ENCODE measurements around the gene CLDN11. TPM values are rescaled to one million over a fixed set of nuclear protein-coding genes. Genes with fewer than 3 reads are reported as not detected.

The CLDN11 gene
- total and polyA plus RNA-seq, 2 of the 8 experiments (the other 6 are each of a cell fraction or from before 2014, with no cell fraction given): 4.8 to 12.5 TPM

DNA sequence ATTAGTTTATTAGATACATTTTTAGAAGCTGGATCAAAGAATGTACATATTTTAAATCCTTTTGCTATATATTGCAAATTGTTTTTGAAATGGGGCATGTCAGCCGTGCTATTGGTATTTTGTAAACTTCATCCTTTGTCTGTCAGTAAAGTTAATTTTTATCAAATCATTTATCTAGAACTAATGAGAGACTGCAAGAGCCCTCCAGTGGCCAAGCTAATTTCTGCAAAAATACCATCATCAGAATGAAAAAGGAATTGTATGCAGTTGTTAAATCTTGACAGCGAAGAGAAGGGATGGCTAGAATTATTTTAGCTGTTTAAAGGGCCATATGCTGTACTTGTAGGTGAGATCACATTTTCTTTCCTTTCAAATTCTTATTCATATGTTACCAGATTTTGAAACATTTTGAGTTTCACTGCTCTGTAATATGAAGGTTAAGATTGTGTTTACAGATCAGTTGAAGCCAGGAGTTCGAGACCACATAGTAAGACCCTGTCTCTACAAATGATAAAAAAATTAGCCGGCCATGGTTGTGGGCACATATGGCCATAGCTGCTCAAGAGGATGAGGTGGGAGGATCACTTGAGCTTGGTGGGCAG, 8.1 kb upstream of the CLDN11 start (continued):
- TF ChIP-seq, protein P1, sequence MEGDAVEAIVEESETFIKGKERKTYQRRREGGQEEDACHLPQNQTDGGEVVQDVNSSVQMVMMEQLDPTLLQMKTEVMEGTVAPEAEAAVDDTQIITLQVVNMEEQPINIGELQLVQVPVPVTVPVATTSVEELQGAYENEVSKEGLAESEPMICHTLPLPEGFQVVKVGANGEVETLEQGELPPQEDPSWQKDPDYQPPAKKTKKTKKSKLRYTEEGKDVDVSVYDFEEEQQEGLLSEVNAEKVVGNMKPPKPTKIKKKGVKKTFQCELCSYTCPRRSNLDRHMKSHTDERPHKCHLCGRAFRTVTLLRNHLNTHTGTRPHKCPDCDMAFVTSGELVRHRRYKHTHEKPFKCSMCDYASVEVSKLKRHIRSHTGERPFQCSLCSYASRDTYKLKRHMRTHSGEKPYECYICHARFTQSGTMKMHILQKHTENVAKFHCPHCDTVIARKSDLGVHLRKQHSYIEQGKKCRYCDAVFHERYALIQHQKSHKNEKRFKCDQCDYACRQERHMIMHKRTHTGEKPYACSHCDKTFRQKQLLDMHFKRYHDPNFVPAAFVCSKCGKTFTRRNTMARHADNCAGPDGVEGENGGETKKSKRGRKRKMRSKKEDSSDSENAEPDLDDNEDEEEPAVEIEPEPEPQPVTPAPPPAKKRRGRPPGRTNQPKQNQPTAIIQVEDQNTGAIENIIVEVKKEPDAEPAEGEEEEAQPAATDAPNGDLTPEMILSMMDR (IDR thresholded peaks at IDR 0.05; ENCODE audit: control extremely low read depth in 1 of 3, insufficient read depth in 1 of 3, low read depth in 1 of 3, low read length in 3 of 3): peak in 2 of 3 experiments; percentile 20 to 31; a peak in 2 of 4 replicates
- TF ChIP-seq KDM4A (IDR thresholded peaks at IDR 0.05; ENCODE audit: low read depth, low read length, severe bottlenecking) (no peak), POLR2AphosphoS5 (IDR thresholded peaks at IDR 0.05; ENCODE audit: low read depth, low read length) (no peak), EGR1 (IDR thresholded peaks at IDR 0.05; ENCODE audit: borderline replicate concordance, low read depth, low read length) (no peak), RFX5 (IDR thresholded peaks at IDR 0.05; ENCODE audit: borderline replicate concordance, low read depth, low read length) (no peak), CTBP2 (IDR thresholded peaks at IDR 0.05; ENCODE audit: borderline replicate concordance, insufficient read depth, insufficient read length, low read length) (no peak), RAD21 (IDR thresholded peaks at IDR 0.05 in 1 of 2, conservative IDR thresholded peaks at IDR 0.05 in 1 of 2; ENCODE audit: low read depth in 2 of 2, low read length in 2 of 2) (peak; percentile 48 to 51; a peak in 3 of 4 replicates)
- TF ChIP-seq, protein P2, sequence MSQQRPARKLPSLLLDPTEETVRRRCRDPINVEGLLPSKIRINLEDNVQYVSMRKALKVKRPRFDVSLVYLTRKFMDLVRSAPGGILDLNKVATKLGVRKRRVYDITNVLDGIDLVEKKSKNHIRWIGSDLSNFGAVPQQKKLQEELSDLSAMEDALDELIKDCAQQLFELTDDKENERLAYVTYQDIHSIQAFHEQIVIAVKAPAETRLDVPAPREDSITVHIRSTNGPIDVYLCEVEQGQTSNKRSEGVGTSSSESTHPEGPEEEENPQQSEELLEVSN (IDR thresholded peaks at IDR 0.05): no peak

Measured in H1 (cell line).